Measurements from ENCODE around the gene COL6A3. TPM values are rescaled to one million over a fixed set of nuclear protein-coding genes. Genes with fewer than 3 reads are reported as not detected.

COL6A3 gene
- total and polyA plus RNA-seq, 8 donors = 5.0 to 249 (median 17.1) TPM

GRCh38 chr2:237391140-237391539 lies 22.8 kb downstream of the COL6A3 start:
- intact Hi-C loops (cut with DNase I) = no loop called here
- DNase-seq (no peak), ATAC-seq (no peak), FAIRE-seq (no peak)
- Histone ChIP-seq H3K4me1 (no peaks in the 10 kb centered on the region), H3K9me3 (no peaks in the 10 kb centered on the region), H3K4me3 (no peak overlapping the region), H3K27me3 (no peaks in the 10 kb centered on the region), H3K27ac (no peak overlapping the region), H3K36me3 (no peaks in the 10 kb centered on the region)
- TF ChIP-seq, protein P1, sequence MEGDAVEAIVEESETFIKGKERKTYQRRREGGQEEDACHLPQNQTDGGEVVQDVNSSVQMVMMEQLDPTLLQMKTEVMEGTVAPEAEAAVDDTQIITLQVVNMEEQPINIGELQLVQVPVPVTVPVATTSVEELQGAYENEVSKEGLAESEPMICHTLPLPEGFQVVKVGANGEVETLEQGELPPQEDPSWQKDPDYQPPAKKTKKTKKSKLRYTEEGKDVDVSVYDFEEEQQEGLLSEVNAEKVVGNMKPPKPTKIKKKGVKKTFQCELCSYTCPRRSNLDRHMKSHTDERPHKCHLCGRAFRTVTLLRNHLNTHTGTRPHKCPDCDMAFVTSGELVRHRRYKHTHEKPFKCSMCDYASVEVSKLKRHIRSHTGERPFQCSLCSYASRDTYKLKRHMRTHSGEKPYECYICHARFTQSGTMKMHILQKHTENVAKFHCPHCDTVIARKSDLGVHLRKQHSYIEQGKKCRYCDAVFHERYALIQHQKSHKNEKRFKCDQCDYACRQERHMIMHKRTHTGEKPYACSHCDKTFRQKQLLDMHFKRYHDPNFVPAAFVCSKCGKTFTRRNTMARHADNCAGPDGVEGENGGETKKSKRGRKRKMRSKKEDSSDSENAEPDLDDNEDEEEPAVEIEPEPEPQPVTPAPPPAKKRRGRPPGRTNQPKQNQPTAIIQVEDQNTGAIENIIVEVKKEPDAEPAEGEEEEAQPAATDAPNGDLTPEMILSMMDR (IDR thresholded peaks at IDR 0.05) = no peak
- WGBS, 2 donors = 59 to 66% methylated on average over 5 of the region's 5 CpGs

DNA sequence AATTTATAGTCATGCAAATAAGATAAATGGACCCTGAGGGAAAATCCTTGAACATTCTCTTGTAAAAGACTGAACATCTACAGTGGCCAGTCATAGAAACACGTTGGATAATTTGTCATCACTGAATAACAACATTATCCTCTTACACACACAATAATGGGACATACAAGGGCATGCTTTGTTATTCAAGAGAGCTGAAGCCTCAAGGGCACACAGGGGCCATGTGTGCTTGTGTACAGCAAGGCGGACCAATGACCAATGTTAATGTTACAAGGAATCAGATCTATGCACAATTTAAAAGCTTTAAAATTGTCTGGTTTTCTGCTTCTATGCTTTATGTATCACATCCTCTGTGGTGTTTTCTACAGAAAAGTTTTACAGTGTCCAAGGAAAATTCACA lies 23.7 kb downstream of the COL6A3 start:
- ATAC-seq (no peak), FAIRE-seq (no peak), DNase-seq (no peak)
- no peaks in the 10 kb centered on the region for H3K4me1 ChIP-seq
- H3K9me3 ChIP-seq = no peaks in the 10 kb centered on the region
- H3K36me3 ChIP-seq = no peaks in the 10 kb centered on the region
- no peaks in the 10 kb centered on the region for H3K27me3 ChIP-seq
- H3K4me3 ChIP-seq = no peak overlapping the region
- no peak overlapping the region for H3K27ac ChIP-seq
- TF ChIP-seq, protein P1 (IDR thresholded peaks at IDR 0.05) = no peak
- intact Hi-C loops (cut with DNase I) = no loop called here
- 49 to 62% methylated on average over 2 of the region's 2 CpGs for WGBS, 2 donors

DNA sequence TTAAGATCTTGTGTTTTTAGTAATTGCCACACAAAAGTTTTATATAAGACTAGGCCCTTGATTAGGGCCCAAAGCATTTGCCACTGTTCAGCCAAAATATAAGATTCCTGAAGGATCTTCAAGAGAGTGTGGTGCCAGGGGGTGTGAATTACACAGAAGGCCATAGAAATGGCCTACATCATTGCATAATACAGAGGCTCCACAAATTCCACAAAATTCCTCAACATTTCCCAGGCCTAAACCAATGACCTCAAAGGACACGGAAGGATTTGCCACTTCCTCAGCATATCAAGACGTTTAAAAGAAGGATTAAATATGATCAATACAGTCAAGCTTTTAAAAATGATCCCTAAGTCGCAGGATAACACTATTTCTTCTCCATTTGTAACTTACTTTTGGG lies 24.1 kb downstream of the COL6A3 start:
- Histone ChIP-seq H3K4me3 (no peak overlapping the region), H3K27me3 (no peaks in the 10 kb centered on the region), H3K9me3 (no peaks in the 10 kb centered on the region), H3K36me3 (no peaks in the 10 kb centered on the region), H3K4me1 (no peaks in the 10 kb centered on the region), H3K27ac (no peak overlapping the region)
- no peak for FAIRE-seq
- DNase-seq = no peak
- no peak for ATAC-seq
- 65 to 66% methylated on average over 3 of the region's 3 CpGs for WGBS, 2 donors
- intact Hi-C loops (cut with DNase I) = no loop called here
- TF ChIP-seq, protein P1 (IDR thresholded peaks at IDR 0.05) = no peak

GRCh38 chr2:237388036-237388435 lies 25.9 kb downstream of the COL6A3 start:
- WGBS, 2 donors = 77 to 89% methylated on average over 5 of the region's 5 CpGs
- no peaks in the 10 kb centered on the region for H3K4me1 ChIP-seq
- H3K9me3 ChIP-seq = no peaks in the 10 kb centered on the region
- TF ChIP-seq, protein P1 (IDR thresholded peaks at IDR 0.05) = no peak
- no peaks in the 10 kb centered on the region for H3K27me3 ChIP-seq
- no peak for DNase-seq
- FAIRE-seq = no peak
- no peaks in the 10 kb centered on the region for H3K36me3 ChIP-seq
- no peak for ATAC-seq
- H3K27ac ChIP-seq = no peak overlapping the region
- intact Hi-C loops (cut with DNase I) = no loop called here
- H3K4me3 ChIP-seq = no peak overlapping the region

DNA sequence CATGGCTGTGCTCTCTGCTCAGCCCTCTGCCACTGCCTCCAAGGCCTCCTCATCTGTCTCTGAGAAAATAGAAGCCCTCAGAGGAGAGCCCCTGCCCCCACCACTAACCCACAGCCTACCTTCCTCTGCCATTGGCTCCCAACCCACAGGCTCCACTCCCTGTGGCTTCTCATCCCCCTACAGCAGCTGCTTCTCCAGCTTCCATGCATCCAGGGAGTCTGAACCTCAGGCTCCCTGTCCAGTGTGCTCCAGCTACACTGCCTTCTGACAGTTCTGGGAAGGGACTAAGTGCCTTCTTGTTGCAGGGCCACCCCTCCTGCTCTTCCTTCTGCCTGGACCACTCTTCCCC lies 29.3 kb downstream of the COL6A3 start:
- no peak overlapping the region for H3K4me3 ChIP-seq
- FAIRE-seq = no peak
- no peak for ATAC-seq
- H3K4me1 ChIP-seq = no peaks in the 10 kb centered on the region
- no peaks in the 10 kb centered on the region for H3K27me3 ChIP-seq
- TF ChIP-seq, protein P1 (IDR thresholded peaks at IDR 0.05) = no peak
- no peaks in the 10 kb centered on the region for H3K36me3 ChIP-seq
- DNase-seq = no peak
- no peaks in the 10 kb centered on the region for H3K9me3 ChIP-seq
- intact Hi-C loops (cut with DNase I) = no loop called here
- no peak overlapping the region for H3K27ac ChIP-seq
